HCT116 (cell line): ENCODE results near the gene DUS3L.

Experiments used
- CTCF ChIP-seq, 3 experiments: fragments of 200-600 bp in 1 of 3; sonication (generic) in 1 of 3; IDR thresholded peaks in 2 of 3; conservative IDR thresholded peaks in 1 of 3; 2 replicates each; pipeline ENCODE4 v1.5.1; 2012 to 2017; ENCODE audit warnings: low read depth in 2 of 3, low read length in 2 of 3, antibody characterized with exemption in 1 of 3, borderline replicate concordance in 1 of 3, control low read depth in 1 of 3, mild to moderate bottlenecking in 1 of 3, mixed read lengths in 1 of 3, mixed run types in 1 of 3, moderate library complexity in 1 of 3; ENCODE audit not compliant: insufficient read depth in 1 of 3
- EZH2phosphoT487 ChIP-seq: fragments of 200-600 bp; IDR thresholded peaks from 2 replicates; pipeline ENCODE4 v1.6.1; 2018; ENCODE audit warnings: antibody characterized with exemption, borderline replicate concordance
- FOSL1 ChIP-seq: IDR thresholded peaks from 2 replicates; pipeline ENCODE4 v1.6.1; 2012; ENCODE audit warnings: low read depth
- POLR2A ChIP-seq: IDR thresholded peaks from 2 replicates; pipeline ENCODE4 v1.7.0; 2011; ENCODE audit warnings: borderline replicate concordance; ENCODE audit not compliant: insufficient read depth, insufficient read length; ENCODE audit errors: extremely low read depth
- POLR2AphosphoS5 ChIP-seq: IDR thresholded peaks from 2 replicates; pipeline ENCODE4 v1.6.1; 2011; ENCODE audit warnings: mild to moderate bottlenecking, low read depth, low read length, moderate library complexity
- RAD21 ChIP-seq: IDR thresholded peaks from 2 replicates; pipeline ENCODE4 v1.6.1; 2012; ENCODE audit warnings: low read depth, mild to moderate bottlenecking
- REST ChIP-seq: IDR thresholded peaks from 2 replicates; pipeline ENCODE4 v1.6.1; 2012; ENCODE audit warnings: low read depth
- SIN3A ChIP-seq: IDR thresholded peaks from 2 replicates; pipeline ENCODE4 v1.6.1; 2012; ENCODE audit warnings: low read depth
- ZBTB33 ChIP-seq: IDR thresholded peaks from 2 replicates; pipeline ENCODE4 v1.6.1; 2011; ENCODE audit warnings: mild to moderate bottlenecking, low read length, moderate library complexity; ENCODE audit not compliant: insufficient replicate concordance; ENCODE audit errors: extremely low read depth

GRCh38 chr19:5826531-5827341 is 35.8 kb upstream of the DUS3L start:
- TF ChIP-seq CTCF (IDR thresholded peaks at IDR 0.05 in 2 of 3, conservative IDR thresholded peaks at IDR 0.05 in 1 of 3; ENCODE audit: borderline replicate concordance in 1 of 3, insufficient read depth in 1 of 3, low read depth in 2 of 3, low read length in 2 of 3) (peak in 2 of 3 experiments; percentile 59 to 63; a peak in 5 of 6 replicates), RAD21 (peak; percentile 38; the same call in 1 of the 2 replicates), POLR2AphosphoS5 (no peak; the same call in 1 of the 2 replicates), ZBTB33 (no peak), FOSL1 (no peak), EZH2phosphoT487 (no peak), SIN3A (no peak), POLR2A (no peak), REST (no peak)
